NOMO-1 treated with DMSO at 0.1 percent for 48 hours (cell line): ENCODE measurements around the gene POU2AF2.
"Not testable (repeated sequence)": the region's sequence is repeated elsewhere in the genome, so short reads cannot be mapped to it uniquely, and the experiment has no call there.

Source experiments
- DNase-seq: peaks from one replicate; lab custom pipeline; 2025; ENCODE audit not compliant: unreplicated experiment; lab: John Stamatoyannopoulos, UW

The POU2AF2 gene

DNA sequence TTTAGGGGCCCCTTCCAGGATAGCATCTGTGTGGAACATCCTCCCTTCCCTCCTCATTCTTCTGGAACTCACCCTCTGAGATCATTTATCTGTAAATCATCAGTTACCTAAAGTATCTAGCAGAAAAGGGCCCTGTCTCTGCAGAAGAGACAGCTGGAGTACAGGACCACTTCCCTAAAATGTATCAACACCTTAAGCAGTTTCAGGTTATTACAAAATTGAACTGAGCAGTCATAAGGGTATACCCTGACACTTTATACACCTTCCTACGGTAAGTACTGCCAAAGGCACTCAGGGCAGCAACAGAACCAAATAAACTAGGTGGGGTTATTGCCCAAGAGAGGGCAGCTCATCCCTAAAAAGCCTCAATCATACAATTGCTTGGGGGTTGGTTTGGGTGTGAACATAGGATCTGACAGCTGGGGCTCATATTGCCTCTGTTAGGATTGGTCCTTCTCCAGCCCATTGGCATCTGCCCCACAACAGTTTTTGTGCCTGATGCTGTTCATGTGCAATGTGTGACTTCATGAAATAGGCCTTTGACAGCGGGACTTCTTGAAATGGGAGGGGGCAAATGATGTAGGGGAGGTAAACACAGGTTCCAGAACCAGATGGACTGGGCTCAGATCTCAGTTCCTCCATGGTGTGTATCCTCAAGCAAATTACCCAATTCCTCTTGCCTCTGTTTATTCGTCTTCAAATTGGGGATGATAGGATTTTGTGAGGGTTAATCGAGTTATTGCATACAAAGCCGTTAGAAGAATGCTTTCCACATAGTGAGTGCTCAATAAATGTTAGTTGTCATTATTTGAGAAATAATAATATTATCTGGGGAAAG, 55.7 kb downstream of the POU2AF2 start:
- no peak for DNase-seq

DNA sequence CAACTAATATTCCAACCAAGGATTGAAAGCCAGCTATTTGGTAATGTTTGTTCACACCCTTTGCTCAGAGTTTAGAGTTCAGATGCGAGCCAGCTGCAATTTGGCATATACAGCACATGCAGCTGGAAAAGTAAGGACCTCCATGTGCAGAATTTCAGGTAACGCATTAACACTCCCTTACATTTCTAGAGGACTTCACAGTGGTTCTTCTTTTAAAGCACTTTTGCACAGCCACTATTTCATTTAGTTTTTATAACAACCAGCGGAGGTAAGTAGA, 56.3 kb downstream of the POU2AF2 start:
- no peak for DNase-seq

DNA sequence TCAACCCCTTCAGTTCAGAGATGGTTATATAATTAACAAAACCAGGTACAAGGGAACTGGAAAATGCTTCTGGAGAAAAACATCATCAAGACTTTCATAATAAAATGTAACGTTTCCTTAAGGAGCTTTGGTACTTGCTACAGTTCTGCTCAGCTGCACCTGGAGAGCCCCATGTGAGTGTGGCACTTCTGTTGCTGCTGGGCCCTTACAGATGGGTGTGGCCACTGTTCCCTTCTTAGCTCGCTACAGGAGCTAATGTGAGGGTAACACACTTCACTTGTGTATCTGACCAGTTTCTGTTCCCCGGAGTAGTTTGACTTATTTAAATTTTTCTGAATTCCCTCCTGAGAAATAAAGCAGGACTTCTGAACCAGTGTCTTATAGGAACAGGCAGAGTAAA, 56.8 kb downstream of the POU2AF2 start:
- no peak for DNase-seq

DNA sequence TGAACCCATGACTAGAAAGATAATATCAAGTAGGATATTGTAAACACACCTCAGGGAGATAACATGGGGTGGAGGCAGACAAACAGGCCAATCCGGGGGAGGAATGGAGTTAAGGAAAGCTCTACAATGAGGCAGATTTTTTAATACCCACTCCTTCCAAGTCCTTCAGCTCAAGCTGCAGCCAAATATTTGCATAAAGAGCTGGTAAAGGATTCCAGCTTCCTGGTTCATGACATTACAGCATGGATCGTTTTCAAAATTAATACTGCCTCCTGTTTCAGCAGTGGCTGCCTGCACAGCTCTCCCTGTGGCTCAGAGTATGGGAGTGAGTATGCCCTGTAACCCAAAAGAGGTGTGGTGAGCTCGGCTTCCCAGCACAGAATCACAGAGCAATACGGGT, 57.9 kb downstream of the POU2AF2 start:
- no peak for DNase-seq

DNA sequence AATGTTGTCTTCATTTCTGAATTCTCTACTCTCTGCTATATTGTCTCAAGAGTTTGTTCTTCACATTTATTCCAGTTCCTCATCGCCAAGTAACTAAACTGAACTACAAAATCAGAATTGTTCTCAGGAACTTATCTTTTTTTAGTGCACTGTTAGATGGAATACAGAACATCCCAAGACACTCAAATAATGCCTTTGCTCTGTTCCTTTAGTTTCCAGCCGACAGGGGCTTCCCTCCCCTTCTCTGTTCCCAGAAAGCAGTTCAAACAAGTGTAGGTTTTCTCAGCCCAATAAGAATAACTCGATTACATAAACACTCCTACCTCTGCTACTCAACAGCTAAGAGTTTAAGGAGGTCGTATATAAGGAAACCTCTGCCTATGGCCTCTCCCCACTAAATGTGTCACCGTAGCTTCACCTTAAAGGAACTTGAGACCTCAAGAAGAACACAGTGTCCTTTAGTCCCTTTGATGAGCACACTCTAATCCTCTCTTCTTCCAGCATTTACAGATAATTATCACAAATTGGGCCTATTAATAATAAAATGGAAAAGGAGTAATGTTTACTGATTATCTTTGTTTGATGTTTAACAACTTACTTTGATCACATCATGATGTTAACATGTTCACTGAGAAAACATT, 59.8 kb downstream of the POU2AF2 start:
- DNase-seq, result no peak

DNA sequence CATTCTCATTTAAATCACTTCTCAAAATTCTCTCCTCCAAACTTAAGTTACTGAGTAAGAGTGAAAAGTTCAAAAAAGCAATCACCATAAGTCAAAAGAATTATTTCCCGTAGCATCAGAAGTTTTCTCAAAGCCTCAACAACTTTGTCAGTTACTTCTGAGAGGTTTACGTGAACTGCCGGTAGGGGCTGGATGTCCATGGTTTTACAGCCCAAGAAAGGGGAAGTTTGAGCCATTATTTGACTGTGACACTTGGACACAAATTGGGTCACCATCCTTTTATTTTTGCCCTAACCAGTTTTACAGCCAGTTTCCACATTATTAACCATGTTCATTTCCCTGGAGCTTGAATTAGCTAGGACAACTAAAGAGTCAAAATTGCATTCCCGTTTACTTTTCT, 60.4 kb downstream of the POU2AF2 start:
- peak; percentile 33 for DNase-seq

DNA sequence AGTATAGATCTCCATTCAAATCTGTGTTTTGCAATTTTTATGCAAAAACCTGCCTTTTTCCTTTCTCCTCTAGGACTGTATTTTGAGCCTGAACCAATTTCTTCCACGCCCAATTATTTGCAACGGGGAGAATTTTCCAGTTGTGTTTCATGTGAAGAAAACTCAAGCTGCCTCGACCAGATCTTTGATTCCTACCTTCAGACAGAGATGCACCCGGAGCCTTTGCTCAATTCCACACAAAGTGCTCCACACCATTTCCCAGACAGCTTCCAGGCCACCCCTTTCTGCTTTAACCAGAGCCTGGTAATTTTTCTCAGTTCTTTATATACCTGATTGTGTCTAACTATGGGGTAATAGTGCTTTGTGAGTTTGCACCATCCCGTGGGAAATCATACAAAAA, 60.8 kb downstream of the POU2AF2 start:
- no peak for DNase-seq

DNA sequence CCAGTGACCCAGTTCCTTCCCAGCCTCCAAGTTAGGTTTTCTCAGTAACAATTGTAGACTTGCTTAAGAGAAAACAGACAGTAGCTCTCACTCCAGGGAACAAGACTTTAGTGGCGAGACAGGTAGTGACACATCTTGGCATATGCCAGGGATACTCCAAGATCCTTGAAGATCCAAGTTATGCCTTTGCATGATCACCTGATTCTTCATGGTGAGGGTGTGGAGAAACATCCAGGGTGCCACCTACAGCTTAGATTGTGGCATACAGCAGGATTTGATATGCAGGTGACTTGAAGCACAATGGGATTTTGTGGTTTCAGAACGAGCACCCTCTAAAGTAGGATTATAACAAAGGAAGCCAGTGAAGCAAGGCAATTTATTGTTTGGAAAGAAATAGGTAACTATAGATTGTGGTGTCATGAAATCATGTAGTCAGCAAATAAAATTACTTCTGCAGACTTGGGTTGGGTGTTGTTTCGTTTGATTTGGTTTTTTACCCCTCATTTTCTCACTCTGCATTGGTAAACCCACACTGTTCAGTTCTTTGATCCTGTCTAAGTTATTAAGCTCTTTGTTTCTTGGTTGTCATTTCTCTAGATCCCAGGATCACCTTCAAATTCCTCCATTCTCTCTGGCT, 62.1 kb downstream of the POU2AF2 start:
- no peak for DNase-seq

DNA sequence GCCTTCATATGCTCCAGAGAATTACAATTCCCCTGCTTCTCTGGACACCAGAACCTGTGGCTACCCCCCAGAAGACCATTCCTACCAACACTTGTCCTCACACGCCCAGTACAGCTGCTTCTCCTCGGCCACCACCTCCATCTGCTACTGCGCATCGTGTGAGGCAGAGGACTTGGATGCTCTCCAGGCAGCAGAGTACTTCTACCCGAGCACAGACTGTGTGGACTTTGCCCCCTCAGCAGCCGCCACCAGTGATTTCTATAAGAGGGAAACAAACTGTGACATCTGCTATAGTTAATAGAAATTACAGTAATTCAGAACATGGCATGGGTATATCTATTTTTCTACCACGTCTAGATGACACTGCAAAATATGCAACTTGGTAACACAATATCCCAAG, 62.6 kb downstream of the POU2AF2 start:
- no peak for DNase-seq

DNA sequence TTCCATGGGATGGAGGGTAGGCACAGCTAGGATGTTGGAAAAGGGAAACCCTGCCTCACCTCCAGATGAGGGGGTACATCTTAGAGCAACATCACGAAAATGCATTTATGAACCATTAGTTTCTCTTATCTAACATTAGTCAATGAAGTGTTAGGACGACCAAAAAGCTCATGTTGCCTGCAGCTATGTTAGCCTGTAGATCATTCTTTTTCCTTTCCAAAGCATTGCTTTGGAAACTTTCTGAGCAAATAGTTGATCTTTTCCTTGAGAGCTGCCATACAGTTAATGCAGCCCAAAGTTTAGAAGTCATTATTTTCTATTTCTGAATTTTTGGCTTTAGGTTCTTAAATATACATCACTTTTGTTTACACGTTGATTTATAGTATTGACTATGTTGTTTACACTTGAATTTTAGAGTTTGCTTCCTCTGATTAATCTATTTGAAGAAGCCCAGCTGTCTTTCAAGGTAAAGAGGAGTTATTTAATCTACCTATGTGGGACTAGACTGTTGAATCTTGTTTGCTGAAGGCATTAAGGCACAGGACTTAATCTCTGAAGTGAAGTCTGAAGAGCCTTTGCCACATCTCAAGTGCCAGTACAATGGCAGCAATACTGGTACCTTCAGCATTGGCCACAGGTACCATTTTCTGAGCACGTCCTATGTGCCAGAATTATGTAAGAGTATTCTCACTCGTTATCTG, 63.8 kb downstream of the POU2AF2 start:
- no peak for DNase-seq

DNA sequence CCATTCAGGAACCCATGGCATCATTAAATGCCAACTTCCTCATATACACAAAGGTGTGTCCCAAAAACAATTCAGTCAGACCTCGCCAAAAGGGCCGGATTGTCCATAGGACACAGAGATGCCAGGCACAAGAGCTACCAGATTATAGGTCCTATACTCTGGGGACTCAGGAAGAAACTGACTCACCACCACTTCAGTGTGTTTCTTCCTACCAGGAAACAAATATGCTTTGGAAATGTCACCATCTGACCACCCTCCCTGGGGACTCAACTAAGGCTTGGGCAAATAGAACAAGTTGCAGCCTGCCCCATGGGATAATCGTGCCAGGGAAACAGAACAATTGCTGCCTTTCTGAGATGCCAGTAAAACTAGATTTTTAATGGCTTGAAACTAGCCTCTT, 64.6 kb downstream of the POU2AF2 start:
- DNase-seq, result no peak

DNA sequence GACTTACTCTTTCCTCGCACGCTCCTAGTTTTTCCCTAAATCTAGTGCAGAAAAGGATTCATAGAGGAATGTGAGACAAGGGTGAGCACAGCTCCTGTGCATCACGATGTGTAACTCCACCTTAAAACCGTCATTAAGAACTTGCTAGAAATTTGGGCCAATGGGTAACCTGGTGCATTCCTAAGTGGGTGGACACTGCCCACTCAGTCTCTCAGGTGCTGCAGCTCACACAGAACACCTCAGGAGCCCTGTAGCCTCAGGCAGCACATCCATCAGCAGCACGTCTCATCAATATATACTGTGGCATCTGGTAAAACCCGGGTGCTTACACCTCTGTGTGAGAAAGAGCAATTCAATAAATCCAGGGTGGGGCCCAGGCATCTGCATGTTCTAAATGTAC, 65.2 kb downstream of the POU2AF2 start:
- no peak for DNase-seq

DNA sequence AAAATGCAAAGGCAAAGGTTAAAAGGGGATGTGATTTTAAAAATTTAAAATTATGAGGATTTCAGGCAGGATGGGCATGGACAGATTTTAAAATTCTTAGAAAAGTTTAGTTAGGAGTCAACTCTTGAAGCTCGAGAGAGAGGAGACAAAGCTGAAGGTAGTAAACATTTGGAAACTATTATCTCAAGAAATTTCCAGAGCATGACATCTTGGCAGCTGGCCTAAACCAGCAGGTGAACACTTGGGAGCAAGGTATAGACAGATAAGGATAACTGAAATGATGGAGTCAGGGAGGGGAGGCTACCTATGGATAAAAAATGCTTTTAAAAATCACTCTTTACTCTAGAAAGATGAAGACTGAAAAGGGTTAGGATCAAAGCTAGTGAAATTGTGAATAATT, 66.6 kb downstream of the POU2AF2 start:
- no peak for DNase-seq

DNA sequence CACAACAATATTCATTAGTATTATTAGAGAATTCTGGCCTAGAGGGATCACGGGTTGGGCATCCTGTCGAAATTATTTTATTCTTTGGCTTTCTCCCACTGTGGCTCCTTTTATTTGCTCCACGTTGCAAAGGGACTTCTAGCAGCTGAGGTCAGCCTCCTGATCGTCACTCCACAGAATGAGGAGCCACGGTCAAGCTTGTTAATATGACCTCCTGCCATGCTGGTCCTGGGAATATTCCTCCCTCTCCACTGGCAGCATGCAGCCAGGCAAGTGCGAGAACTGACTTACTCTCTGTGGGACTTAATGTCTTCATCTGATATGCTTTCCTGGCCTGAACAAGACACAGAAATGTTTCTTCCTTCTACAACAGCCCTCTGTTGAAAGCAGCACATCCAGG, 73.8 kb downstream of the POU2AF2 start:
- DNase-seq, result no peak

DNA sequence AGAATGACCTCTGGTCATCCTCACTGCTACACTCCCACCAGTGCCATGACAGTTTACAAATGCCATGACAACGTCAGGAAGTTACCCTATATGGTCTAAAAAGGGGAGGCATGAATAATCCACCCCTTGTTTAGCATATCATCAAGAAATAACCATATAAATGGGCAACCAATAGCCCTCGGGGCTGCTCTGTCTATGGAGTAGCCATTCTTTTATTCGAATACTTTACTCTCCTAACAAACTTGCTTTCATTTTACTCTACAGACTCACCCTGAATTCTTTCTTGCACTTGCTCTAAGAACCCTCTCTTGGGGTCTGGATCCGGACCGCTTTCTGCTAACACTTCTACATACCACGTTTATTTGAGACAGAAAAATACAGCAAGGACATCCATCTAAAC, 74.7 kb downstream of the POU2AF2 start:
- DNase-seq, result not testable (repeated sequence)

DNA sequence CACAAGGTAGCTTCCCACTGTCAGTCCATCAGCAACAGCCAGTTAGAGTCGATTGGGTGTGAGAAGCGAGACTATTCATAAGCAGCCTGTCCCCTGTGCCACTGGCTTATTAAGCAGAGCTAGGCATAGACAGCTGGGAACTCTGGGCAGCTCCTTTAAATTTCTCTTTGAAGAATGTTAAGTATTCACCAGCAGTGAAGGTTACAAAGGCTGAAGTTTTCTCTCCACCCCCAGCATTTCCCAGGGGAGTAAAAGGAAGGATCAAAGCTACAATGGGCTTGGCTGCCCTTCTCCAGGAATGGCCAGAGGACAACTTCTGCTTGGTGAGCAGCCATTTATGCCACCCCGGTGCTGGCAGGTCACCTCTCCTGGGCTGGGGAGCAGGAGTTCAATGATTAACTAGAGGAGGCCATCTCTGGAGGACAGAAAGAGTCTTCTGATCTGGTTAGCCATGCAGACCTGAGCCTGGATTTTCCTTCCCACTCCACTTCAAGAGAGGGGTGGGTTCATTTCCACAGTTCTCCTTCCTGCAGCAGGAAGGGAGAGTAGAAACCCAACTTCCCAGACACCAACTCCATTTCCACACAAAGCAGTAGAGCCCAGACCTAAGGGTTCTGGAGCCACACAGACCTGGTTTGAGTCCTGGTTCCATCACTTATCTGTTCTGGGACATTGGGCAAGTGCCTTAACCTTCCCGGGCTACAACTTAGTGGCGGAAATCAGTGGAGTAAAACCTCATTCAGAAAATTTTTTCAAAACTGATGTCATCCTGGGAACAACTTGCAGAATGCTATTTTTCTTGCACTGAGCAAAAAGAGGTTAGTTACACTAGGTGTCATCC, 75.4 kb downstream of the POU2AF2 start:
- DNase-seq, result no peak

DNA sequence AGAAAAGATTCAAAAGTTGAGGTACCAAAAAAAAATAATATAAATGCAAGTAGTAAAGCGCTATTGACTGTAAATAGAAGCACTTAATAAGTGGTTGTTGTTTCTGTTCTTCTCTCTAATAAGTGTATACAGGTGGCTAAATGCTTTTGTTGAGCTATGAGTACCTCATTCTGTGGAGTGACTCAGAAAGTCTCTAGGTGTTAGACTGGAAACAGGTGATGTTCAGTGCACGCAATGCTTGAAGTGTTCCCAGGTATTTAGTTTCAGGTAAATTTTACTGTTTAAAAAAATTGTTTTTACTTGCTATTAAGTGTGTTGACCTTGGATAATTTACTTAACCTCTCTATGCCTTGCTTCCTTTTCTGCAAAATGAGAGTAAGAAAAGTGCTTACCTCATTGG, 77.0 kb downstream of the POU2AF2 start:
- DNase-seq, result no peak

DNA sequence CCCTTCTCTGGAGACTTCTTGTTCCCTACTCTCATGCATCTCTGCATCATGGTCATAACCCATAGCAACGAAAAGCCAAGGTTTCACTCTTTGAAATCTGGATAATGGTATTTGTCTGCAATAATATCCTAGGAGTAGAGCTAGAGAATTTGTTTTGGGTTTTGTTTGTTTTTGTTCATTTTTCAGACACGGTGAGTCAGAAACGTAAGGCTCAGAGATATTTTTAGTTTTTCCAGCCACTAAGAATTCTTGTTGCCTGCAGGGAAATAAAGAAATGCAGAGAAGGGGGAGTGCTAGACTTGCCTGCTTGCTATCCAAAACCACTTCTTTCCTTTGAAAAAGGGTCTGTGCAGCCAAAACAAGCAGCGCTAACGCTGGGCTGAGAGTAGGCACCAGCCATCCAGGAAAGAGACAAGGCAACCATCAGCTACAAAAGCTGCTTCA, 78.8 kb downstream of the POU2AF2 start:
- DNase-seq, result no peak

DNA sequence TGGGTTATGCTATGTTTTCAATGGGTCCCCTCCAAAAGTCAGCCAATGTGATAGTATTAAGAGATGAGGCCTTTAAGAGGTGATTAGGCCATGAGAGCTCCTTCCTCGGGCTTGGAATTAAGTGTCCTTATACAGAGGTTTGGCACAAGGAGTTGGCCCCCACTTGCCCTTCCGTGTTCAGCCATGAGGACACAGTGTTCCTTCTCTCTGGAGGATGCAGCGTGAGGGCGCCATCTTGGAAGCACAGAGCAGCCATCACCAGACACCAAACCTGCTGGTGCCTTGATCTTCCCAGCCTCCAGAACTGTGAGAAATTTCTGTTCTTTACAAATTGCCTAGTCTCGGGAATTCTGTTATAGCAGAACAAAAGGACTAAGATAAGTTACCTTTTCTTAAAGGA, 79.7 kb downstream of the POU2AF2 start:
- no peak for DNase-seq

DNA sequence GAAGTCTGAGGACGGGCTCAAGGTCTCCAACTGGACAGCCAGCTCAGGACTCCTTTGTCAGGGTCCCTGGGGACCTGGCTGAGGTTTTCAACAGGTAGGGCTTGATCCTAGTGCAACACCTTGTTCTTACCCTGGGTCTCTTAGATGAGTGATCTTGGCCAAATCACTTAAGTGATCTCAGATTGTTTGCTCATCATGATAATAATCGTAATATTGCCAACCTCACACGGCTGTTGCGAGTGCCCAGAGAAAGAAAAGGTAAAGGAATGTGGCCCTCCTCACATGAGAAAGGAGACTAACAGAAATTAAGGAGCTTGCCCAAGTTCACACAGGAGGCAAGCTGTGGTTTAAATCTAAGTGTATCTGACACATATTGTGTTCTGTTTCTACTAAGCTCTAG, 81.3 kb downstream of the POU2AF2 start:
- no peak for DNase-seq
